ENCODE measurements around the gene QSOX1.

- TF ChIP-seq CTCF (IDR thresholded peaks at IDR 0.05 in 4 of 5, conservative IDR thresholded peaks at IDR 0.05 in 1 of 5) (no peak), POLR2A (IDR thresholded peaks at IDR 0.05) (no peak)
These were observed 83.3 kb downstream of the QSOX1 start for GRCh38 chr1:180237869-180238476.
